GM18508 (cell line): ENCODE measurements around the gene SPG7.

ENCODE experiments used
- ATAC-seq: cut with Tn5 transposase; IDR thresholded peaks from one replicate; pipeline ENCODE4 v1.9.1; 2021; ENCODE audit warnings: moderate number of reproducible peaks; ENCODE audit not compliant: insufficient read depth, unreplicated experiment

SPG7 gene

DNA sequence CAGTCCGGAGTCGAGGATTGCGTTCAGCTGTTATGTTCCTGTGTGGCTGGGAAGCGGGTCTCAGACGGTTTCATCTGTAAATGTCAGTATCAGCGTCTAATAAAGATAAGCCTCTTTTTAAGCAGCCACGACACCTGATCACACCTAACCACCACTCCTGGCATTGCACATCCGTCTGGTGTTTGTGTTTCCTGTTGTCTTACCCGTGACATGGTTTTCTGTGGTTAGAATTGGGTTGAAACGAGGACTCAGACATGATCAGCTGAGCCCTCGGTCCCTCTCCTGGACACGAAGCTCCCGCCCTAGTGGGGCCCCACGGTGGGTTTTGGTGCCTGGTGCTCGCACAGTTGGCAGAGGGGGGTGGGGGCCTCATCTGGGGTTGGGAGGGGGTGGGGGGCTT is 85.6 kb downstream of the SPG7 start:
- ATAC-seq: no peak

GRCh38 chr16:89595330-89596060 is 87.3 kb downstream of the SPG7 start:
- no peak for ATAC-seq

DNA sequence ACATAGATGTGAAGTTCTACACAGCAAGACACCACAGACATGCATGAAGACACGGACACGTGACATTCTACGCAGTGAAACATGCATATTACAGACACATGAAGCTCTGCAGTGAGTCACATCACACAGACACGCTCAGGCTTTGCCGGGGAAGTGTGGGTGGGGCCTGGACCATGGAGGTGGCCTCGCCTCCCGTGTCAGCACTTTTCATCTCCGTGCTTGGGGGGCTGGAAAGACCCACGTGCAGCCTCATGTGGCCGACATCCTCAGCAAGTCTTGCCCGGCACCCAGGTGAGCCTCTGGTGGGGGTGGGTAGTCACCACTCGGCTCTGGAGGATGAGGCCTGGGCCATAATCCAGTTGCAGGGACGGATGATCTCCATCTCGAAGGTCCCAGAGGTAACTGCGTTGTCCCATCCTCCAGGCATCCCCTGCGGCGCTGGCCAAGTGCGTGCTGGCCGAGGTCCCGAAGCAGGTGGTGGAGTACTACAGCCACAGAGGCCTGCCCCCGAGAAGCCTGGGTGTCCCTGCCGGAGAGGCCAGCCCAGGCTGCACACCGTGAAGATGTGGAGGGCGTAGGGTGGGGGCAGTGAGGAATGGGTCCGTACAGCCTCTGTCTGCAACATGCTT is 88.0 kb downstream of the SPG7 start:
- ATAC-seq: no peak

GRCh38 chr16:89596957-89597649 is 88.9 kb downstream of the SPG7 start:
- no peak for ATAC-seq

GRCh38 chr16:89598199-89598598 is 90.0 kb downstream of the SPG7 start:
- ATAC-seq: no peak

DNA sequence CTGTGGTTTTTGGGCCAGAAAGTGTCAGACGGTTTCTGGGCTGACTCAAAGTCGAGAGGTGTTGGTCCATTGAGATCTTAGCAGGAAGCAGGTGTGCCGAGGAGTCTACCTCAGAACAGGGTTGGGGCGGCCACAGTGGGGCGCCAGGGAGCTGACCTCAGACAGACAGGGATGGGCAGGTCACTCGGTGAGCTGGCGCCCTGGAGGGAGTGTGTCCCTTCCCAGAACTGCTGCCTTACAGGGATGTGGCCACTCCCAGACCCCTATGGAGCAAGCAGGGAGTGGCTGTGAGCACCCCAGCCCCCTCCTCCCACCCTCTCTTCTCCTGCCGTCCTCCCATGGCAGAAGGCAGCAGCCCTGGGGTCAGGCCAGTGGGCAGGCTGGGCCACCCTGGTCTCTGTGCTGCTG is 91.3 kb downstream of the SPG7 start:
- no peak for ATAC-seq

- ATAC-seq: no peak
Observed at GRCh38 chr16:89599902-89600301, 91.7 kb downstream of the SPG7 start.

DNA sequence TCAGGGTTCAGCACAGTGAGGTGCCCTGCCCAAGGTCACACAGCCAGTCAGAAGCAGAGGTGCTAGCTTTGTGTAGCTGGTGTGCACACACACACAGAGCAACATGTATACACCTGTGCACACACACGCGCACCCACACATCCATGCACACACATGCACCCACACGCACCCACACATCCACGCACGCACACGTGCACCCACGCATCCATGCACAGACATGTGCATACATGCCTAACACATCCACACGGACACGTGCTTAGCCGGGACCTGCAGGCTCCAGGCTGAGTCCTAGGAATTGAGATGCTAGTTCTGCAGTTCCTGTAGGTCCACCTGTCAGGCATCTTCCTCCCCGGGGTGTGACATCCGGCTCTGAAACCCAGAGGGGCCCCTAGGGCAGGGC is 92.2 kb downstream of the SPG7 start:
- ATAC-seq: no peak

DNA sequence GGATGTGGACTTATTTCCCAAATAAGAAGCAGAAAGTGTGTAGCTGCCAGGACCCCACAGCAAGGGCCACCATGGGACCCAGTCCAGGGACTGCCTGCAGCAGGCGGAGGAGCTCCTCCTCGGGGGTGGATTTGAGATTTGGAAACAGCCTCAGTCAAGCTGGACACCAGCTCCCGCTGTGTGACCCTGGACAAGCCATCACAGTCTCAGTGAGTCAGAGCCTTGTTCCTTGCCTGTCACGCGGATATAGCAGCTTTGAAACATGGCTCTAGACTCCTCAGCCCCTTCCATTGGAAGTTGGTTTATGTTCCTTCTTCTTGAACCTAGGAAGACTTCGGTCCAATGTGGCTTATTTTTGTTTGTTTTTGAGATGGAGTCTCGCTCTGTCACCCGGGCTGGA is 92.8 kb downstream of the SPG7 start:
- no peak for ATAC-seq

DNA sequence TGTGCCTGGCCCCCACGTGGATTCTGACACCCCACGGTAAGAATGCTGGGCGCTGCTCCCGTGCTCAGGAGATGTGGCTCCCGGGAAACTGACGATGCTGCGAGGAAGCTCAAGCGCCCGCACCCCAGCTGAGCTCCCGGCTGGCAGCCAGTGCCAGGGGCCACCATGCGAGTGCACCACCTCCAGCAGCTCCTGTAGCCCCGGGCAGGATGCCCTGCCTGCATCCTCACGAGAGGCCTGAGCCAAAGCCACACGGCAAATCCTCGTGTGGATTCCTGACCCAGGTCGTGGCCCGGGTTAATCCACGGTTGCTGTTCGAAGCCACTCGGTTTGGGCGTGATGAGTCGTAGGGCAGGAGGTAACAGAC is 93.7 kb downstream of the SPG7 start:
- no peak for ATAC-seq

DNA sequence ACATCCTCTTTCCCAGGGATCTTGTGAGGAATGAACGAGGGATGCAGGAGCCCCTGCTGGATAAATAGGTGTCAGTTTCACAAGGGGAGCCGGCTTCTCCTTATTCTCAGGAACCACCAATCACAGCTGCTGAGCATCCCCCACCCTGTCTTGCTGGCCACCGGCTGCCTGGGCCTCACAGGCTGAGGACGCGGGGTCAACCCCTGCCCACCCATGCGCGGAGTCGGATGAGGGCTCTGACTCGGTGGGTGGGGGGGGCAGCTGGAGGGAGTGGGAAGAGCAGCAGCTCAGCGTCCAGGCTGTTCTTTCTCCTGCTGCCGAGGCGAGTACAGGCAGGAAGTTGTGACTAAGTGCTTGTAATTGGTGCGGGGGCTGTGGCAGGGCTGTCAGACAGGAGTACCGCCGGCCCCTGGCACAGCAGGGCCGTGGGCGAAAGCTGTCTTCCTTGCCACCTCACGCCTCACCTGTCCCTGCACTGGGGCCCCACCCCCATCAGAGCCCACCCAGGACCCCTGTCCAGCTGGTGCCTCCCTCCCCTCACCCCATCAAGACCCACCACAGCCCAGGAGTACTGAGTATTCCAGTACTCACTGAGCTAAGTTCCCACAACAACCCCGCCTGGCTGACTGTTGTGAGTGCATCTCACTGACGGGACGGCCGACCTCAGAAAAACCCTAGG is 94.2 kb downstream of the SPG7 start:
- ATAC-seq: no peak

DNA sequence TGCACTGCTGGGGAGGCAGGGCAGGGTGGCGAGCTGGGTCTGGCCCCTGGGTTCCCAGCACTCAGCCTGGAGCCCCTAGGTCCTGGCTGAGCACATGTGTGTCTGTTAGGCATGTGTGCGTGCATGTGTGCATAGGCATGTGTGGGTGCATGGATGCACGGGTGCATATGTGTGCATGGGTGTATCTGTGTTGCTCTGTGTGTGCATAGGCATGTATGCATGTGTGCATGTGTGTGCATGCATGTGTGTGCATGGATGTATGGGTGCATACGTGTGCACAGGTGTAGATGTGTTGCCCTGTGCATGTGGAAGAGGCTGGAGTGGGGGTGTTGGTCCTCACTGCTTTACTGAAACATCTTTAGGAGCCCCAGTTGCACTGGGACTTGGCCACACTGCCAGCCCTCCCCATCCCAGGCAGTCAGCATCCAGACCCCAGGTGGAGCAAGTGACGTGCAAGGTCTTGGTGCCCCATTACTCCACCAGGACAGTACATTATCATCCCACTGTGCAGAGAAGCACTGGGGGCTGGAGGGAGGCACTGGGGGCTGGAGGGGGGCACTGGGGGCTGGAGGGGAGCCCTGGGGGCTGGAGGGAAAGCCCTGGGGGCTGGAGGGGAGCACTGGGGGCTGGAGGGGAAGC is 94.9 kb downstream of the SPG7 start:
- no peak for ATAC-seq

GRCh38 chr16:89604764-89605163 is 96.6 kb downstream of the SPG7 start:
- ATAC-seq: no peak

DNA sequence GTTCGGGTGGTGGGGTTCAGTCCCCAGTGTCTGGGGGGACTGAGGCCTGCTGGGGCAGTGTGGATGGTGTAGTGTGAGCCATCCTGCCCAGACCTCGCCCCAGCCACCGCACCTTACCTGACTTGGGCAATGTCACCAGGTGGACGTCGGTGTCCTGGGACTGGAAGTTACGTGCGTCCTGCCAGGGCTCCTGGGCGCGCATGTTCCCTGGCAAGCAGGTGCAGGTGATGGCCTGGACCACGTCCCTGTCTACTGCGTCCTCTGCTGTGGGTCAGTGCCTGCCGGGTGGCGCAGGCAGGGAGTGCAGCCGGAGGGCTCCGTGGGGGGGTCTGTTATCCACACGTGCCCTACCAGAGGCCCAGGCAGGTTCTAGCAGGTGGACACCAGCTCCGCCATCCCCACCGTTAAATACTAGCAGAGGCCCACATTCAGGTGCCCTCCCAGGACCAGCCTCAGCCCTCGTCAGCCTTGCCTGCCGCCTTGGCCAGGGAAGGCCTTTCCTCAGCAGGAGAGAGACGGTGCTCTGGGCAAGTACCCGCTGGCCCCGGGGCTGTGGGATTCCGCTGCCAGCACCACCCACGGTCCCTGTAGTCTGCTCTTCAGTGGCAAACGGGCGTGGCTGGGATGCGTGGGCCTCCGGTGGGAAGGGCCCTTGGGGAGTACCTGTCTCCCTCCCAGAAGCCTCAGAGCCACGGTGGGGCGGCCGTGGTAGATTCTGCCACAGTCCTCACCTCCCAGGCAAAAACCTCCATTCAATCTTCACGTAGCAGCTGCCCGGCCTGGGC is 97.2 kb downstream of the SPG7 start:
- no peak for ATAC-seq

DNA sequence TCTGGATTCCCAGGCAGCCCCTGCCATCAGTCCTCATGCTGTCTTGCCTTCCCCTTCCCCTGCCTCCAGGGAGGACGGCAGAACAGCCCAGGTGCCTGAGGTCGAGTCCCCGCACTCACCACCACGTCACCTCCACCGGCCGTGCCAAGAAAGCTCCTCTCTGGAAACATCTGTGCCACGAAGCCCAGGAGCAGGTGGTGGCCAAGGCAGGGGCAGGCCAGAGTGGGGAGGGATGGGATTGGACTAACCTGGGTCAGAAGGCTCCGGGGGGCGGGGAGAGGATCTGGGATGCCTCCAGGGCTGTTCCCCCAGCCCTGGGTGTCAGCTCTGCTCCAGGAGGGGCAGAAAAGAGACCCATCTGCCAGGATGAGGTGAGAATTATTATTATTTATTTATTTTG is 97.8 kb downstream of the SPG7 start:
- no peak for ATAC-seq
